GM19043 (cell line): Measurements from ENCODE around the gene MPEG1.

ENCODE experiments used
- ATAC-seq: cut with Tn5 transposase; IDR thresholded peaks from one replicate; pipeline ENCODE4 v1.9.1; 2021; ENCODE audit warnings: low read depth; ENCODE audit not compliant: unreplicated experiment

The MPEG1 gene

DNA sequence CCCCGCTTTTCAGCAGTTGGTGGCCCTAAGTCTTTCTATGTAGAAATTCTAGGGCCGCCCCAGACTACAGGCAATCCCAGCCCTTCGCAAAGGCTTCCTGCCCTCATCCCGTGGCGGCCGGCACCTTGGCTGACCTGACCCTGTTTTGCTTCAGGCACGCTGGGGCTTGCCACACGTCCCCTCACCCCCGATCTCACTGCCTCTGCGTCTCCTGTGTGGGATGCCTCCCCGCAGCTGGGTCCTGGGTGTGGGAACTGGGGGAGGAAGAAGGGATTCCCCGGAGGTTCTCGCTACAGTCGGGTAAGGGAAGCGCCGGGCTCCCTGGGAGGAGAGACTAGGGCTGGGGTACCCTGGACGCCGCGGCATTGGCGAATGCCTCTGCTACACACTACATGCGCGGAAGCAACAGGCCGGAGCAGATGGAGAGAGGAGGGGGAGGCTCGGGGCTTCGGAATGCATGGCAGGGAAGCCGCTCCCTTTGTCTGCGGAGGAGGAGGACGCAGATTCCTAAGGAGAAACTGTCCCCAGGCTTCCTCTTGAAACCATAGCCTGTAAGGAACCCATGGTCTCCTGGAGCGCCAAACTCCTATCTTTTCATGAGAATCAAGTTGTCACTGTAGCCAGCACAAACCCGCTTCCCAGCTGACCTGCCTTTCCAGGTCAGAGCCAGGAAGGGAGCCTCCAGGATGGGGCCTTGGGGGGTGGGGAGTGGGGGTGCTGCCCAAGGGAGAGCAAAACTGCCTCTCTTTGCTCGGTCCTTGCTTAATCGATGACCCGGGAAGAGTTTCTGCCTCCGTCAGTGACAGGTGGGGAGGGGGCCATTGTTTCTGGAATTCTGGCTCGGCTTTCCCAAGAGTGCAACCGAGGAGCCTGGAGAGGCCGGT lies 39.4 kb downstream of the MPEG1 start:
- peak; percentile 4 for ATAC-seq

DNA sequence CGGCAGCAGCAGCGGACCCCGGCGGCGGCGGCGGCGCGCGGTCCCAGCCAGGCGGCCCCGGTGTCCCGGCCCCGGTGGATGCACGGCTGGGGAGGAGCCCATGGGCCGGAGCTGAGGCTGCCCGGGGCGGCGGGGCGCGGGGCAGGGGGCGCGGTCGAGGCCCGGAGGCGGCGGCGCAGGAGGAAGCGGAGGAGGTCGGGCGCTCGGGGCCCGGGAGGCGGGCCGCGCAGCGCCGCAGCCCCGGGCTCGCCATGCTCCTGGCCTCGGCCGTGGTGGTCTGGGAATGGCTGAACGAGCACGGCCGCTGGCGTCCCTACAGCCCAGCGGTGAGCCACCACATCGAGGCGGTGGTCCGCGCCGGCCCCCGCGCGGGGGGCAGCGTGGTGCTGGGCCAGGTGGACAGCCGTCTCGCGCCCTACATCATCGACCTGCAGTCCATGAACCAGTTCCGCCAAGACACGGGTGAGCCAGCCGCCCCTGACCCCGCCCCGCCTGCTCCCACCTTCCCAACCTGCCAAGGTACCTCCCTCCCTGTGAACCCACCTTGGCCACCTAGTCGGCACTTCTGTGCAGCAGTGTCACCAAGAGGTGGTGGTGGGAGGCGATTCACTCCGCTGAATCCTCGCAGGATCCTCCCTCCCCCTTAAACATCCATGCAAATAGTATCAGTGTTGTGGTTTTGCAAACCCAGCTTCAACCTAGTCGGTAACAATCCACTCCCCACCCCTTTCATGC lies 40.2 kb downstream of the MPEG1 start:
- ATAC-seq = peak; percentile 32

DNA sequence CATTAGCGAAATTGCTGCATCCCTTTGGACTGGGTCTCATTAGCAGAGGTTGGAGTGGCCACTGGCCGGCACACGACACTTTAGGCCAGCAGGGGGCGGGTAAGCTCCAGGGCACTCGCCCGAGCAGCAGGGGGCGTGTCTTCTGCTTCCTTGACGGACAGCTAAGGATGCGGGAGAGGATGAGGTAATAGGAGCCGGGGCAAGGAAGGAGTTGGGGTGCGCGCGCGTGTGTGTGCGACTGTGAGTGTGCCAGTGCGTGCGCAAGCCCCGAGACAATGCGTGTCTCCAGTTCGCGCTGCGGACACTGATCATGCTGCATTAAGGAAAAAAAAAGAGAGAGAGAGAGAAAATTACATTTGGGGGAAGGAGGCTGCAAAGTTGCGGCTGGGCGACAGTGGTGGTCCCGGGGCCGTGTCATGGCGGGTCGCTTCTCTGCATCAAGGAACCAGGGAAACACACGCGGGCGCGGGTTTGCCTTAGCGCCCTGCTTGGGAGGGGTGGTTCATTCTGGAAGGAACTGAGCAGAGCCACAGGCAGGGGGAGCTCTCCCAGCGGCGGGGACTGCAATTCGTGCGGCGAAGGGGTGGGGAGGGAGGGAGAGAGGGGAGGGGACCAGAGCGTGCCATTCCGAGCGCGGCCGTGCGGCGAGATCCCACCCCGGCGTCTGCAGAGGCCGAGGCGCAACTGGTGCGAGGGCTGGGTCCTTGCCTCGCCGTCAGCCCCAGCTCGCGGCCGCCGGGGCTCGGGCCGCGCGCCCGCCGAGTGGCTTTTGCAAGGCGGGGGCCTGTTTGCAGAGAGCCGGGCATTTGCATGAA lies 41.0 kb downstream of the MPEG1 start, which contains the start of gene DTX4:
Gene DTX4 (plus strand): TSS at position 625 of the 815 bp plus-strand sequence. CDS start 464 bp downstream, outside the sequence.
- peak; percentile 66 for ATAC-seq

DNA sequence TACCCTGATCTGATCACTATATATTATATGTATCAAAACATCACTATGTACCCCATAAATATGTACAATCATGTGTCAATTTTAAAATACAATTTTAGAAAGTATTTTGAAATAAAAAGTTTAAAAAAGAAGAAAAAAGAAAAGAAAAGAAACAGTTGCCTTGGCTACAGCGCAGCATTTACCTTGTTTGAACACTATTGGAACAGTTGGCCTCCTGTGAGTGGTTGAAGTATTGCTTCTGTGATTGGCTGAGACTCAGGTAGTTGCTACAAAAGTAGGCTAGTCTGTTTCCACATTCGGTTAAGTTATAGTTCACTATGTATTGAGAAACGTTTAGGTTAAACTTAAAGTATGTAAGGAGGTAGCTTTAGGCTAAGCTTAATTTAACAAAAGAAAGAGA lies 48.7 kb downstream of the MPEG1 start:
- ATAC-seq = no peak
